Subcutaneous adipose tissue (tissue), 4 donors: ENCODE measurements around the gene DMRT1. TPM values are rescaled to one million over a fixed set of nuclear protein-coding genes. Genes with fewer than 3 reads are reported as not detected.

Experiments used
- CTCF ChIP-seq: fragments of 450-650 bp; IDR thresholded peaks from one replicate; pipeline ENCODE4 v1.5.1; 2016; ENCODE audit warnings: low read depth, mild to moderate bottlenecking, control low read depth, antibody characterized with exemption, moderate library complexity
- total RNA-seq, 4 donors: library from RNA; depleted of rRNA; stranded (reverse); fragments of >200 nt; gene quantifications; one replicate each; pipeline ENCODE4 v1.1.0, GENCODE V29; 2016

Gene DMRT1
- total RNA-seq, 4 donors from 2014 or later: not detected

GRCh38 chr9:804026-804425 is 37.5 kb upstream of the DMRT1 start:
- TF ChIP-seq CTCF: no peak

- no peak for TF ChIP-seq CTCF
These were observed 36.3 kb upstream of the DMRT1 start for GRCh38 chr9:805151-805550.

GRCh38 chr9:806285-807156 is 35.0 kb upstream of the DMRT1 start:
- no peak for TF ChIP-seq CTCF

GRCh38 chr9:811106-811531 is 30.4 kb upstream of the DMRT1 start:
- TF ChIP-seq CTCF: no peak

GRCh38 chr9:818958-819357 is 22.5 kb upstream of the DMRT1 start:
- TF ChIP-seq CTCF: no peak

GRCh38 chr9:826500-827280 is 14.8 kb upstream of the DMRT1 start:
- no peak for TF ChIP-seq CTCF

- TF ChIP-seq CTCF: no peak
These were observed 1.2 kb upstream of the DMRT1 start for GRCh38 chr9:840343-840742.
